Heart right ventricle (tissue), 16 donors: ENCODE measurements around the gene RNF133. TPM values are rescaled to one million over a fixed set of nuclear protein-coding genes. Genes with fewer than 3 reads are reported as not detected.

ENCODE experiments used
- ATAC-seq, 8 donors: fragments of 200-7000 bp; cut with Tn5 transposase; one replicate each; pipeline ENCODE4 v1.9.1; 2020; ENCODE audit warnings: mild to moderate bottlenecking in 8 of 8, moderate library complexity in 8 of 8, moderate number of reproducible peaks in 1 of 8
- DNase-seq, 2 donors: peaks; one replicate each; pipeline ENCODE4 v3.0.0-alpha.2; 2020
- H3K27ac ChIP-seq, 10 donors: fragments of 200-600 bp; sonication (generic) in 2 of 10; one replicate each; pipeline versions ENCODE4 v1.5.0 to v1.8.0; 2020 to 2022; ENCODE audit warnings: mild to moderate bottlenecking in 3 of 10
- H3K27me3 ChIP-seq, 7 donors: fragments of 200-600 bp; one replicate each; pipeline ENCODE4 v1.8.0; 2021 to 2022; ENCODE audit warnings: mild to moderate bottlenecking in 2 of 7
- H3K36me3 ChIP-seq, 9 donors: fragments of 200-600 bp; sonication (generic) in 1 of 9; one replicate each; pipeline versions ENCODE4 v1.5.0 to v1.8.0; 2020 to 2022; ENCODE audit warnings: mild to moderate bottlenecking in 2 of 9
- H3K4me1 ChIP-seq, 9 donors: fragments of 200-600 bp; sonication (generic) in 1 of 9; one replicate each; pipeline versions ENCODE4 v1.5.0 to v1.8.0; 2020 to 2022; ENCODE audit warnings: mild to moderate bottlenecking in 4 of 9
- H3K4me3 ChIP-seq, 10 donors: fragments of 200-600 bp; sonication (generic) in 2 of 10; one replicate each; pipeline versions ENCODE4 v1.5.0 to v1.8.0; 2020 to 2022; ENCODE audit warnings: mild to moderate bottlenecking in 7 of 10, moderate library complexity in 2 of 10
- H3K9me3 ChIP-seq, 11 donors: fragments of 200-600 bp in 10 of 11; sonication (generic) in 2 of 11; one replicate each; pipeline versions ENCODE4 v1.5.0 to v1.8.0; 2013 to 2022; ENCODE audit warnings: mild to moderate bottlenecking in 2 of 11, control low read depth in 1 of 11, moderate library complexity in 1 of 11
- WGBS, 2 donors: extraction: QIAGEN DNeasy Blood & Tissue Kit; methylation state at CpG; one replicate each; pipeline ENCODE4 v1.1.7; 2013; ENCODE audit warnings: inconsistent platforms in 1 of 2; 5-methylcytosine and 5-hydroxymethylcytosine counted together
- intact Hi-C, 10 donors: fragments of 100-400 bp; cut with DNase I; formaldehyde crosslinking; loops; one replicate each; pipeline versions ENCODE4 v1.11.1 to v1.14.2; 2022
- polyA plus RNA-seq, 2 donors: library from polyadenylated mRNA; stranded (reverse); fragments of 200-250 nt; gene quantifications; one replicate each; pipeline ENCODE4 v1.2.3, GENCODE V29; 2013
- total RNA-seq, 10 donors: library from RNA; stranded (reverse); fragmentation: NEBNext Ultra II Directional in 3 of 10; extraction: Animal tissue kit (Norgen Biotek cat#: 25700) in 3 of 10; gene quantifications; one replicate each; pipeline versions ENCODE4 v1.2.1 to v1.2.4, GENCODE V29; 2021 to 2023
- TF ChIP-seq, protein P1 (sequence below), 9 donors: fragments of 200-600 bp; sonication (generic) in 2 of 9; IDR thresholded peaks; one replicate each; pipeline versions ENCODE4 v1.5.0 to v1.8.0; 2021 to 2022; ENCODE audit warnings: antibody characterized with exemption in 9 of 9, mild to moderate bottlenecking in 5 of 9, moderate library complexity in 1 of 9
- donor health status: Arrhythmogenic right ventricular cardiomyopathy.
- donor health status: ischemic (EF 13 %, LVEDD 7.1; RV severe dilation, severe dysfunction).
- donor health status: healthy with polysubstance abuse.
- donor health status: DM: no; HTN: yes; CAD: no.
- donor health status: DM: no; HTN: no; CAD: no.
- donor health status: ischemic (EF 25% LVEDD 6.9; RV normal size, moderate dysfunction).
- donor health status: ischemic (EF 25% LVEDD 5.7; RV mildly dilated, moderate dysfunction).
- donor health status: healthy.
- donor health status: DM: yes; HTN: yes; CAD: no.
- donor health status: Ischemic cardiomyopathy.
- donor health status: ischemic (EF 35%, LVEDD 5.7; RV mildly dilated, moderate dysfunction).
- donor health status: nonischemic (EF 11% LVEDD 7.7; RV severe dilation, severe dysfunction).
- donor health status: DM: yes; HTN: yes; CAD: no.
- donor health status: PGD.
- donor health status: ischemic (EF 29% LVEDD 5.4; RV normal size, mild dysfunction).
- donor health status: nonischemic (EF 23%, LVEDD 6.1; RV moderate dilation, normal function).

RNF133 gene
- total and polyA plus RNA-seq, 12 donors, result 0.20 to 0.33 (median 0.21) TPM; not detected in 7

DNA sequence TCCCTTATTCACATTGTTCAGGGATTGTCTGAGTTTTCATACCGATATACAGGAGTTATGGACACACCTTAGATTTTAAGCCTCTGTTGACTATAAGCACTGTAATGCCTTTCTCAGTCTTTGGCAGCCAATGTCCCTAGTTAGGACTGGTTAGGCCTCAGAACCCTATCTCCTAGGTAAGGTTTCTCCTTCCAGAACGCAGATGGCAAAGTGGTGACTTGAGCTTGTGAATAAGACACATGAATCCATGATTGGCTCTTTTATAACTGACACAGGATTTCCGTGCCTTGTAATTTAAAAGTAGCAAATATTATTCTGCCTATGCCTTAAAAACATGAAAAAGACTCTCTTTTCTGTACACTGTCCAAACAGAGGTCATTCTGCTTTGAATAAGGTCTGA, 16.3 kb upstream of the RNF133 start:
- ATAC-seq (no peak), DNase-seq (no peak)
- Histone ChIP-seq H3K4me1 (peaks cover 0 to 5% (median 0%) of the 10 kb centered on the region in 9 donors), H3K9me3 (no peaks in the 10 kb centered on the region), H3K36me3 (no peaks in the 10 kb centered on the region), H3K27me3 (no peaks in the 10 kb centered on the region), H3K4me3 (no peak overlapping the region), H3K27ac (no peak overlapping the region)
- intact Hi-C loops, result no loop called here
- WGBS, 2 donors, result 92 to 93% methylated on average over 3 of the region's 3 CpGs
- TF ChIP-seq, protein P1, sequence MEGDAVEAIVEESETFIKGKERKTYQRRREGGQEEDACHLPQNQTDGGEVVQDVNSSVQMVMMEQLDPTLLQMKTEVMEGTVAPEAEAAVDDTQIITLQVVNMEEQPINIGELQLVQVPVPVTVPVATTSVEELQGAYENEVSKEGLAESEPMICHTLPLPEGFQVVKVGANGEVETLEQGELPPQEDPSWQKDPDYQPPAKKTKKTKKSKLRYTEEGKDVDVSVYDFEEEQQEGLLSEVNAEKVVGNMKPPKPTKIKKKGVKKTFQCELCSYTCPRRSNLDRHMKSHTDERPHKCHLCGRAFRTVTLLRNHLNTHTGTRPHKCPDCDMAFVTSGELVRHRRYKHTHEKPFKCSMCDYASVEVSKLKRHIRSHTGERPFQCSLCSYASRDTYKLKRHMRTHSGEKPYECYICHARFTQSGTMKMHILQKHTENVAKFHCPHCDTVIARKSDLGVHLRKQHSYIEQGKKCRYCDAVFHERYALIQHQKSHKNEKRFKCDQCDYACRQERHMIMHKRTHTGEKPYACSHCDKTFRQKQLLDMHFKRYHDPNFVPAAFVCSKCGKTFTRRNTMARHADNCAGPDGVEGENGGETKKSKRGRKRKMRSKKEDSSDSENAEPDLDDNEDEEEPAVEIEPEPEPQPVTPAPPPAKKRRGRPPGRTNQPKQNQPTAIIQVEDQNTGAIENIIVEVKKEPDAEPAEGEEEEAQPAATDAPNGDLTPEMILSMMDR (IDR thresholded peaks at IDR 0.05), result no peak

DNA sequence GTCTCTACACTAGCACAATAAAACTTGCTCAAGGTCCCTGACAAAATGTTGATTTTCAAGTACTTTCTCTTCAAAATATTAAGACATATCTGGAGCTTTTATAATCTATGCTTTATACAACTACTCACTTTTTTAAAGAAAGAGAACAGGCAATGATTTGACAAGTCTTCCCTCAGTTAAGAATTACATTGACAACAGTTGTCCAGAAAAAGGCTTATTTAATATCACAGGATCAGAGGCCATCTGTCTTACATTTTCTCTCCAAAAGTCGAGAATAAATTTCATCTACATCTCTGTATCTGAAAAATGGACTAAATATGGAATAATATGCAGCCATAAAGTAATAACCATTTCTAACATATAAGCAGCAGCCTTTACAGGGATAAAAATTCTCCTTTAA, 12.0 kb upstream of the RNF133 start:
- H3K4me1 ChIP-seq, result no peaks in the 10 kb centered on the region
- 69 to 71% methylated on average over 1 of the region's 1 CpG for WGBS, 2 donors
- intact Hi-C loops, result no loop called here

DNA sequence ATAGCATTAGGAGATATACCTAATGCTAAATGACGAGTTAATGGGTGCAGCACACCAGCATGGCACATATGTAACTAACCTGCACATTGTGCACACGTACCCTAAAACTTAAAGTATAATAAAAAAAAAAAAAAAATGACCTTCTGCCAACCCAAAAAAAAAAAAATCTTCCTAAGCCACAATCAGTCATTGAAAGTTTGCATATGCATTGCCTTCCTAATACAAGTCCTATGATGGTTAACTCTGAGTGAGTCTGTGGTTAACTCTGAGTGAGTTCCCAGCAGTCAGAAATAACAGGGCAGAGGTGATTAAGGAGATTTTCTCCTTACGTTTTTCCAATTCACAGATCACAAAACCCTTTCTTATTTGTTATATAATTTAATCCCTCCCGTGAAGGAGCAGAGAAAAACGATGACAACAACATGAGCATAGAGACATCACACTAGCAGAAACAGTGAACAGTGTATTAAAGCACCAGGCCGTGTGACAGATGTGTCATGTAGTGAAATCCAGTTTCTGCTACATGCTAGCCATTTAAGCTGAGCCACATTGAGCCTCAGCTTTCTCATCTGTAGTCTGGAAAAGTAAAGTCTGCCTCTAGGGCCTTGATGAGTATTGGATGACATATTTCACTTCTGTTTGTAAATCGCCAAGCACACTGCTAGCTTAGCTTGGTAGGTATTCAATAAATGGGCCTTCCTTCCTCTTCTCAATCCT, 11.2 kb upstream of the RNF133 start:
- no peaks in the 10 kb centered on the region for H3K4me1 ChIP-seq
- no peaks in the 10 kb centered on the region for H3K9me3 ChIP-seq
- no peak overlapping the region for H3K27ac ChIP-seq
- 87 to 88% methylated on average over 7 of the region's 7 CpGs for WGBS, 2 donors
- H3K4me3 ChIP-seq, result no peak overlapping the region
- intact Hi-C loops, result no loop called here
- ATAC-seq (no peak), DNase-seq (no peak)
- TF ChIP-seq, protein P1 (IDR thresholded peaks at IDR 0.05), result no peak
- H3K27me3 ChIP-seq, result no peaks in the 10 kb centered on the region
- H3K36me3 ChIP-seq, result no peaks in the 10 kb centered on the region

More for the DNA sequence above, 12.0 kb upstream of the RNF133 start:
- Histone ChIP-seq H3K4me3 (no peak overlapping the region), H3K36me3 (no peaks in the 10 kb centered on the region), H3K27me3 (no peaks in the 10 kb centered on the region), H3K27ac (no peak overlapping the region), H3K9me3 (no peaks in the 10 kb centered on the region)
- DNase-seq, result no peak
- ATAC-seq, result no peak
- TF ChIP-seq, protein P1 (IDR thresholded peaks at IDR 0.05), result no peak

DNA sequence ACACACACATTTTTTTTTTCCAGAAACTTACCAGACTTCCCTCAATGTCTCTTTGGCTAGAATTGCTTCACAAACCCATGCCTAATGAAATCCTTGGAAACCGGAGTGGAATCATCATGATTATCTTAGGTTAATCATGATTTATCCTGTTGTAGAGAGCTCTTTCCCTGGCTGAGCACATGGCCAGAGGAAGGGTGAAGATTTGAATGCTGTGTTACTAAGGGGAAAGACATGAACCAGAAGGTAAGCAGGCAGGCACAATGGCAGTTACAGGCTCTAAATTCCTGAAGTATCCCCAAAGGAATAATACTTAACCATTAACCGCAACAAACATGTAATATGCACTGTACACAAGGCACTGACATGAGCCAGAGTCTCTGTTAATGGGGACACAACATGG, 7.9 kb upstream of the RNF133 start:
- Histone ChIP-seq H3K27ac (no peak overlapping the region), H3K36me3 (no peaks in the 10 kb centered on the region), H3K4me1 (no peaks in the 10 kb centered on the region), H3K9me3 (no peaks in the 10 kb centered on the region), H3K27me3 (no peaks in the 10 kb centered on the region), H3K4me3 (no peak overlapping the region)
- 63 to 67% methylated on average over 2 of the region's 2 CpGs for WGBS, 2 donors
- ATAC-seq, result no peak
- TF ChIP-seq, protein P1 (IDR thresholded peaks at IDR 0.05), result no peak
- DNase-seq, result no peak
- intact Hi-C loops, result no loop called here
